HG03196 (cell line): ENCODE measurements around the gene TRIP12.
"Not testable (repeated sequence)": the region's sequence is repeated elsewhere in the genome, so short reads cannot be mapped to it uniquely, and the experiment has no call there.

ENCODE experiments used
- ATAC-seq: cut with Tn5 transposase; IDR thresholded peaks from one replicate; pipeline ENCODE4 v1.9.1; 2021; ENCODE audit not compliant: unreplicated experiment

The TRIP12 gene

GRCh38 chr2:229779650-229780049 lies 142.2 kb downstream of the TRIP12 start:
- no peak for ATAC-seq

GRCh38 chr2:229777716-229778115 lies 144.1 kb downstream of the TRIP12 start:
- no peak for ATAC-seq

GRCh38 chr2:229775614-229776313 lies 146.0 kb downstream of the TRIP12 start:
- ATAC-seq: peak; percentile 60

DNA sequence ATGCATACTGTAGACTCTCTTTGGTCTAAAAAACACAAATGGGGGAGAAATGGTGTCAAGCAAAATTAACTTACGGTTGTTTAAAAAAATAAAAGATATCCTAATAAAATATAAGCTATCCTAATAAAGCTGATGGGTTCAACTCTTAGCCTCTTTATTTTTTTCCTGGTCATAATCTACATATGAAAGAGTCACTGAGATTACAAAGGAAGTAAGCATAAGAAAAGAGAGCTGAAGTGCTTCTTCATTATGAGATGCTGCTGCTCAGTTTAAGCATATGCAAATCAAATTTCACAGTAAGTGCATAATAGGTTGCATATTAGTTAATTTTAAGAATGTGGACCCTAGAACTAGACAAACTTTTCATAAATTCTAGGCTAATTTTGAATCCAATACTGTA lies 147.6 kb downstream of the TRIP12 start:
- ATAC-seq: no peak

DNA sequence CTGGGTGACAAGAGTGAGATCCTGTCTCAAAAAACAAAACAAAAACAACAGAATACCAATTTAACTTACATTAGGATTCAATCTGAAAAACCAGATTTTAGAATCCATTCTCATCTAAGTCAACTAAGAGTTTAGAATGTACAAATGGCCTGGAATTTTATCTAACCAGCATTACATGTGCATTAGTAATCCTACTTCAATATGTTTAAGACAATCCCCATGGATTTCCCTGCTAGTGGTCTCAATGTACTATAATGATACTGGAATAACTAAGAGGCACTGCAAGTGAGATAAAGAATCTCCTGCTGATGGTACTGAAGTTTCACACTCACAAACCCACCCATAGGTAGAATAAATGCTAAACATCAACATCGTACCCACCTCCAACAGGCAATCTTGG lies 153.6 kb downstream of the TRIP12 start:
- no peak for ATAC-seq

DNA sequence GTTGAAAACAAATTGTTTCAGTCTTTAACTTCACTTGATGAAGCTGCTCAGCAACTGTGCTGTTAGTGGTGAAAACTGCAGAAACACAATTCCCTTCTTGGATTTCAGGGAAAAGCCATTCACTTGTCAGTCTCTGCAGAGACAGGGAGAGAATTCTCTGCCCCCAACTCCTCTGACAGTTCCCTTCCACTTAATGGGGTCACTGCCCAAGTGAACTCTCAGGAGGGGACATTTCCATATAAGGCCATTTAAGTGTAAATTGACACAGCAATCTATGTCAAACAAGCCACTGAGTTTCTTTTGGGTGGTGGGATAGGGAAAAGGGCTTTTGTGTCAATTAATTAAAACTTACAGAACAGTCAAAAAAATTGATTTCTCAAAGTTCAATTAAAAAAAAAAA lies 156.1 kb downstream of the TRIP12 start:
- ATAC-seq: no peak

DNA sequence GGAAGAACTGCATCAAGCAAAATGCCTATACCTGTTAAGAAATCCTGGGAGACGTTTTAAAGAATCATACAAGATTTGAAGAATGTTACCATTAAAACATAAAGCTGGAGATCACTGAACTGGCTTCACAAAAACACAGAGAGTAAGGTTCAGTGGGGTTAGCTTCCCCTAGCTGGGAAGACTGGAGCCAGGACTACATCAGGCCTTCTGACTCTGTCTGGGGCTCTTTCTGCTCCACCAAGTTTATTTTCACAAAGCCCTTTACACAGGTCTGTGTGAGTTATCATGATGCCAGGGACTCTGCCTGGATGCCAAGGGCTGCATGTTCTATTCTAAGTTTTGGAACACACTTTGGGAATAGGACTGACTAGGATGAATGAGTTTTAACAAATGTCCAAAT lies 160.1 kb downstream of the TRIP12 start:
- ATAC-seq: no peak

DNA sequence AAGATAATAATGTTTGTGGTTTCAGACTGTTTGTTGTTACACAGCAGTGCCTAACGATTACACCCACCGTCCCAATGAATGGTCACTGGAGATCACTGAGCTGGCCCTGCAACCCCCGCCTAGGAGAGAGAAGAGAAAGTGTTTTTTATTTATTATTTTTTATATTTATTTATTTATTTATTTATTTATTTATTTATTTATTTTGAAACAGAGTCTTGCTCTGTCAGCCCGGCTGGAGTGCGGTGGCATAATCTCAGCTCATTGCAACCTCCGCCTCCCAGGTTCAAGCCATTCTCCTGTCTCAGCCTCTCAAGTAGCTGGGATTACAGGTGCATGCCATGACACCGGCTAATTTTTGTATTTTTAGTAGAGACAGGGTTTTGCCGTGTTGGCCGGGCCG lies 164.3 kb downstream of the TRIP12 start:
- ATAC-seq: not testable (repeated sequence)

- ATAC-seq: no peak
These were observed 168.7 kb downstream of the TRIP12 start for GRCh38 chr2:229752970-229753729.

GRCh38 chr2:229749779-229750178 lies 172.0 kb downstream of the TRIP12 start:
- no peak for ATAC-seq

DNA sequence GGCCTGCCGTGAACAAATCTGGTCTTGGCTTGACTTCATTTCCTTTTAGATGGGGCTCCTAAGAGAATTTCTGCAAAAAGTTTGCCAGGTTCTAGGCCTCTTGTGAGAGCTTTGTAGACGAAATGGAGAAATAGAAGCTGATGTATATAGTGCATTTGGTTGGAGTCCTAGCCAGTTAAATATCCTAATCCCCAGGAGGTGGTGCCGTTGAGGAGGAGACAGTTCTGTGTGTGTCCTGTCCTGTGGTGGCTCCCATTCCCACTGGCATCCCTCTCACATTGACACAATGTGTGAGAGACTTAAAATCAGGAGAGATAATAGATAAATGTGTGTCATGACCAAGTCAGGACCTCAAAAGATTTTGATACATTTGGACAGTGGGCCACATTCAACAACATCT lies 172.9 kb downstream of the TRIP12 start:
- no peak for ATAC-seq

DNA sequence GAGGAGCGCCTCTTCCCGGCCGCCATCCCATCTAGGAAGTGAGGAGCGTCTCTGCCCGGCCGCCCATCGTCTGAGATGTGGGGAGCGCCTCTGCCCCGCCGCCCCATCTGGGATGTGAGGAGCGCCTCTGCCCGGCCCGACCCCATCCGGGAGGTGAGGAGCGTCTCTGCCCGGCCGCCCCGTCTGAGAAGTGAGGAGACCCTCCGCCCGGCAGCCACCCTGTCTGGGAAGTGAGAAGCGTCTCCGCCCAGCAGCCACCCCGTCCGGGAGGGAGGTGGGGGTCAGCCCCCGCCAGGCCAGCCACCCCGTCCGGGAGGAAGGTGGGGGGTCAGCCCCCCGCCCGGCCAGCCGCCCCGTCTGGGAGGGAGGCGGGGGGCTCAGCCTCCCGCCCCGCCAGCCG lies 179.1 kb downstream of the TRIP12 start:
- not testable (repeated sequence) for ATAC-seq

DNA sequence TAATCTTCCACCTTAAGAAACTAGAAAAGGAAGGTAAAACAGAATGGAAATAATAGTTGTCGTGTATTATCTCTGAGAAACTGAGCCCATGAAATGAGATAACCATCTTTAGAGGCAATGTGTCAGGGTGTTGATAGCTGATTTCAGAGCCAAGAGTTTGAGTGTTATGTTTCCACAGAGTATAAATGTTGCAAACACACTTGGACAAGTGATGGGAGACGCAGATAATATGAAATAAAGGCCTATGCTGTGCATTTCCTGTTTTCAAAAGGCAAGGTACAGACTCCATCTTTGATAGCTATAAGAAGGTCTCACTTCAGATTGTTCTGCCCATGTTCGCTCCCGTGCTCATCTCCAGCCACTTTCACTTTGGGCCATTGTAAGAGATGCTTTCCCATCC lies 181.5 kb downstream of the TRIP12 start:
- no peak for ATAC-seq

- no peak for ATAC-seq
These were observed 183.7 kb downstream of the TRIP12 start for GRCh38 chr2:229738024-229738625.

DNA sequence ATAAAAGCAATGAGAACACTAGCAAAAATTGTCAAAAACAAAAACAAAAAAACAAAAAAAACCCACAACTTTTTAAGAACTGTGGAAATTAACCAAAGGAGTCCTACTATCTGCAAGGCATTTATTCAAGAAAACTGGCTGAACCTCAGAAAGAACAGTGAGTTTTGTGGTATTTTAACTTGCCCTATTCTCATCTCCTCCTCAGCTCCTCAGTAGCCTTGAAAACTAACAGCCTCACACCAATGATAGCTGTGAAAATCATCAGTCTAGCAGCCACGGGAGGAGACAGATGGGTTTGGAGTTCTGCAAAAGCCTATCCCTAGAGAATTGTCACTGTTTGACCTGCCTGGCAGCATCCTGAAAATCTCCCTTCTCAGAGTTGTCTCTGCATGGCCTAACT lies 187.4 kb downstream of the TRIP12 start:
- no peak for ATAC-seq

DNA sequence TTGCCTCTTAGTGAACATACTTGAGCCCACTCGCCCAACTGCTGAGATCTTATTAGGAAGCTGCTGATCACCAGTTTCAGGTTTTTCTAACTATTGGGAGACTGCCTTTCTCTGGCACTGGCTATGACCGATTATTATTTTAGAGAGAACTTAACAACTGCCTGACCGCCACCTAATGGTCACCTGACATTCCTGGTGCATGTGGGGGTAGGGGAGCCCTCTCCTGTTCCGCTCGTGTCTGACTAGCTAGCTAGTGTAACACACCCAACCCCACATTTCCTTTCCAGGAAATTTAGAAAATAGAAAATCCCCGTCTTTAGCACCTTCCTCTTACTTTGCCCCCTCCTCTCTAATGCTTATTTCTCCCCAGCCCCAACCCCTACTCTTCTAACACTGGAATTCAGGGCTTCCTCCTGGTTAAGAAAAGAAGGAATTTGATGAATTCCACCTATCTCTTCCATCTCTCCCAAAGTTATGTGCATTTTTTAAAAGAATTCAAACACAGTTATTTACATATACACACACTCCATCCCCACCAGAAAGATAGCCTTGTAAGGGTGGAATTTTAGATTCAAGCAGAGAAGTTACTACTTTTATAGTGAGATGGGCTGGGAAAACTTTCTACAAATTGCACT lies 188.1 kb downstream of the TRIP12 start:
- no peak for ATAC-seq

- no peak for ATAC-seq
These were observed 188.9 kb downstream of the TRIP12 start for GRCh38 chr2:229732897-229733296.

- ATAC-seq: no peak
These were observed 189.9 kb downstream of the TRIP12 start for GRCh38 chr2:229731916-229732315.

DNA sequence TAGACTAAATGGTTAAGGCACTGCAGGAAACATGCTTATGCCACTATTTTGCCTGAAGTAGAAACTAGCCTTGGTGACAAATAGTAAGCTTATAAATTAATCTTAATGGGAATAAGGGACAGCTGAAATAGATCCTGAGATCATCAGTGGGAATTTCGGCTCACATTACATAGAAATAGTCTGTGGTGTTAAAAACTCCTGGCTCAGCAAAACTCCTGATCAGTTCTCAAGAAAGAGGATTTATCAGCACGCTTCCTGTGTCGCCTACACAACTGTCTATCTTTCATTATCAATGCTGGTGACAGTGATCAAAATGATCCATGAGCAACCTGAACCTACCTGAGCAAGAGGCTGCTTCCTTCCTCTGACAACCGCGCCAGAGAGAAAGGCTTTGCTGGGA lies 190.4 kb downstream of the TRIP12 start:
- ATAC-seq: no peak

DNA sequence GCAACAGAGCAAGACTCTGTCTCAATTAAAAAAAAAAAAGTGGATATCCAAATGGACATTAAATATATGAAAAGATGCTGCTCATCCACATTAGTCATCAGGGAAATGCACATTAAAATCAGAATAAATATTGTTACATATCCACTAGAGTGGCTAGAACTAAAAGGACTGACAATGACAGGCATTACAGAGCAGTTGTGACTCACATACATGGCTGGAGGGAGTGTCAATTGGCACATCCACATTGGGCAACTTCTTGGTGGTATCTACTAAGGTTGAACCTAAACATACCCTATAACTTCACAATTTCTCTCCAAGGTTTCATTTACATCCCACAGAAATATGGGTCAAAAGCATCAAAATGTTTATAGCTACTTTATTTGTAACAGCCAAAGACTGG lies 193.4 kb downstream of the TRIP12 start:
- no peak for ATAC-seq

GRCh38 chr2:229726643-229727042 lies 195.2 kb downstream of the TRIP12 start:
- ATAC-seq: no peak
